ENCODE data around the gene MIF.
"Not testable (repeated sequence)": the region's sequence is repeated elsewhere in the genome, so short reads cannot be mapped to it uniquely, and the experiment has no call there.

The MIF gene

GRCh38 chr22:23878219-23878618 is 16.0 kb upstream of the MIF start:
- DNase-seq = no peak

- no peak for DNase-seq
These were observed 11.8 kb upstream of the MIF start for GRCh38 chr22:23882370-23882769.

GRCh38 chr22:23883658-23884057 is 10.5 kb upstream of the MIF start:
- no peak for DNase-seq

- no peak for DNase-seq
These were observed 10.0 kb upstream of the MIF start for GRCh38 chr22:23884140-23884539.

- DNase-seq = no peak
These were observed 5.4 kb upstream of the MIF start for GRCh38 chr22:23888615-23889401.

GRCh38 chr22:23889620-23890019 is 4.6 kb upstream of the MIF start:
- no peak for DNase-seq

- DNase-seq = no peak
These were observed 2.5 kb upstream of the MIF start for GRCh38 chr22:23891726-23892125.

- no peak for DNase-seq
These were observed 2.1 kb upstream of the MIF start for GRCh38 chr22:23892130-23892529.

GRCh38 chr22:23892706-23893105 is 1.5 kb upstream of the MIF start:
- DNase-seq = no peak

- no peak for DNase-seq
These were observed 850 bp upstream of the MIF start for GRCh38 chr22:23893121-23893944.

- no peak for DNase-seq
These were observed 771 bp downstream of the MIF start for GRCh38 chr22:23894710-23895598.

- DNase-seq = no peak
These were observed 1.5 kb downstream of the MIF start for GRCh38 chr22:23895599-23896144.

GRCh38 chr22:23896166-23896522 is 2.0 kb downstream of the MIF start:
- DNase-seq = no peak

GRCh38 chr22:23896523-23897186 is 2.5 kb downstream of the MIF start:
- DNase-seq = no peak

- no peak for DNase-seq
These were observed 3.1 kb downstream of the MIF start for GRCh38 chr22:23897320-23897719.

- no peak for DNase-seq
These were observed 4.1 kb downstream of the MIF start for GRCh38 chr22:23898006-23898974.

GRCh38 chr22:23899042-23899745 is 5.0 kb downstream of the MIF start:
- DNase-seq = no peak

GRCh38 chr22:23900227-23900626 is 6.0 kb downstream of the MIF start:
- not testable (repeated sequence) for DNase-seq

GRCh38 chr22:23901600-23901999 is 7.4 kb downstream of the MIF start:
- no peak for DNase-seq

GRCh38 chr22:23903328-23903971 is 9.3 kb downstream of the MIF start:
- DNase-seq = no peak

All from GOT3 (cell line).